Smooth muscle cell (in vitro differentiated cells): ENCODE data around the gene KRT28. TPM values are rescaled to one million over a fixed set of nuclear protein-coding genes. Genes with fewer than 3 reads are reported as not detected.

Experiments
- DNase-seq: peaks from one replicate; lab custom pipeline; 2025; ENCODE audit not compliant: unreplicated experiment; lab: John Stamatoyannopoulos, UW
- H2AFZ ChIP-seq: fragments of 200-600 bp; sonication (generic); 2 replicates; pipeline ENCODE4 v1.6.0; 2016; ENCODE audit warnings: antibody characterized with exemption, low read depth, mild to moderate bottlenecking
- H3F3A ChIP-seq: fragments of 200-600 bp; sonication (generic); 2 replicates; pipeline ENCODE4 v1.6.0; 2017; ENCODE audit warnings: antibody characterized with exemption, low read depth
- H3K27ac ChIP-seq: fragments of 200-600 bp; sonication (generic); 2 replicates; pipeline ENCODE4 v1.5.1; 2016; ENCODE audit warnings: low read depth, mild to moderate bottlenecking
- H3K27me3 ChIP-seq: fragments of 200-600 bp; sonication (generic); 2 replicates; pipeline ENCODE4 v1.6.1; 2016; ENCODE audit warnings: low read depth, mild to moderate bottlenecking
- H3K36me3 ChIP-seq: fragments of 200-600 bp; sonication (generic); 2 replicates; pipeline ENCODE4 v1.5.1; 2016; ENCODE audit warnings: low read depth
- H3K4me1 ChIP-seq: fragments of 200-600 bp; sonication (generic); 2 replicates; pipeline ENCODE4 v1.5.1; 2016; ENCODE audit warnings: low read depth
- H3K4me2 ChIP-seq: fragments of 200-600 bp; sonication (generic); 2 replicates; pipeline ENCODE4 v1.6.0; 2016; ENCODE audit warnings: mild to moderate bottlenecking
- H3K4me3 ChIP-seq: fragments of 200-600 bp; sonication (generic); 2 replicates; pipeline ENCODE4 v1.5.1; 2016; ENCODE audit warnings: mild to moderate bottlenecking
- H3K79me2 ChIP-seq: fragments of 200-600 bp; sonication (generic); 2 replicates; pipeline ENCODE4 v1.6.0; 2016; ENCODE audit warnings: low read depth, mild to moderate bottlenecking
- H3K9ac ChIP-seq: fragments of 200-600 bp; sonication (generic); 2 replicates; pipeline ENCODE4 v1.6.0; 2016; ENCODE audit warnings: low read depth
- H3K9me3 ChIP-seq: fragments of 200-600 bp; sonication (generic); replicated peaks from 2 replicates; pipeline ENCODE4 v1.5.1; 2016; ENCODE audit warnings: low read depth
- H4K20me1 ChIP-seq: fragments of 200-600 bp; sonication (generic); 2 replicates; pipeline ENCODE4 v1.6.0; 2016; ENCODE audit warnings: low read depth
- WGBS: methylation state at CpG from one replicate; pipeline ENCODE4 v1.1.7; 2016; ENCODE audit warnings: low lambda C conversion rate; 5-methylcytosine and 5-hydroxymethylcytosine counted together
- polyA plus RNA-seq: library from polyadenylated mRNA; unstranded; fragments of >200 nt; fragmentation: Nextera tagmentation; extraction: Ambion mirVana; gene quantifications from 2 replicates; pipeline ENCODE4 v1.2.1, GENCODE V29; 2016
- total RNA-seq: library from RNA; depleted of rRNA; stranded (reverse); fragments of >200 nt; gene quantifications from 2 replicates; pipeline ENCODE4 v1.2.3, GENCODE V29; 2014
- TF ChIP-seq, protein P1 (sequence below): fragments of 200-600 bp; sonication (generic); IDR thresholded peaks from 2 replicates; pipeline ENCODE4 v1.5.1; 2017; ENCODE audit warnings: borderline replicate concordance, mild to moderate bottlenecking, antibody characterized with exemption; ENCODE audit not compliant: insufficient read depth, poor library complexity, severe bottlenecking

KRT28 gene
- total and polyA plus RNA-seq, 2 experiments from 2014 or later: not detected

GRCh38 chr17:40779181-40779909 is 20.4 kb downstream of the KRT28 start:
- Histone ChIP-seq H3K4me1 (no peaks in the 10 kb centered on the region), H3K27ac (no peak overlapping the region), H3K36me3 (no peaks in the 10 kb centered on the region), H3K4me3 (no peak overlapping the region), H3K9me3 (no peaks in the 10 kb centered on the region), H4K20me1 (no peaks in the 10 kb centered on the region), H3K27me3 (peaks cover 11% of the 10 kb centered on the region), H2AFZ (no peak overlapping the region), H3K79me2 (no peaks in the 10 kb centered on the region), H3K4me2 (no peak overlapping the region), H3F3A (no peaks in the 10 kb centered on the region), H3K9ac (no peak overlapping the region)
- DNase-seq: no peak
- WGBS: 83% methylated on average over 37 of the region's 37 CpGs
- TF ChIP-seq, protein P1, sequence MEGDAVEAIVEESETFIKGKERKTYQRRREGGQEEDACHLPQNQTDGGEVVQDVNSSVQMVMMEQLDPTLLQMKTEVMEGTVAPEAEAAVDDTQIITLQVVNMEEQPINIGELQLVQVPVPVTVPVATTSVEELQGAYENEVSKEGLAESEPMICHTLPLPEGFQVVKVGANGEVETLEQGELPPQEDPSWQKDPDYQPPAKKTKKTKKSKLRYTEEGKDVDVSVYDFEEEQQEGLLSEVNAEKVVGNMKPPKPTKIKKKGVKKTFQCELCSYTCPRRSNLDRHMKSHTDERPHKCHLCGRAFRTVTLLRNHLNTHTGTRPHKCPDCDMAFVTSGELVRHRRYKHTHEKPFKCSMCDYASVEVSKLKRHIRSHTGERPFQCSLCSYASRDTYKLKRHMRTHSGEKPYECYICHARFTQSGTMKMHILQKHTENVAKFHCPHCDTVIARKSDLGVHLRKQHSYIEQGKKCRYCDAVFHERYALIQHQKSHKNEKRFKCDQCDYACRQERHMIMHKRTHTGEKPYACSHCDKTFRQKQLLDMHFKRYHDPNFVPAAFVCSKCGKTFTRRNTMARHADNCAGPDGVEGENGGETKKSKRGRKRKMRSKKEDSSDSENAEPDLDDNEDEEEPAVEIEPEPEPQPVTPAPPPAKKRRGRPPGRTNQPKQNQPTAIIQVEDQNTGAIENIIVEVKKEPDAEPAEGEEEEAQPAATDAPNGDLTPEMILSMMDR: no peak

DNA sequence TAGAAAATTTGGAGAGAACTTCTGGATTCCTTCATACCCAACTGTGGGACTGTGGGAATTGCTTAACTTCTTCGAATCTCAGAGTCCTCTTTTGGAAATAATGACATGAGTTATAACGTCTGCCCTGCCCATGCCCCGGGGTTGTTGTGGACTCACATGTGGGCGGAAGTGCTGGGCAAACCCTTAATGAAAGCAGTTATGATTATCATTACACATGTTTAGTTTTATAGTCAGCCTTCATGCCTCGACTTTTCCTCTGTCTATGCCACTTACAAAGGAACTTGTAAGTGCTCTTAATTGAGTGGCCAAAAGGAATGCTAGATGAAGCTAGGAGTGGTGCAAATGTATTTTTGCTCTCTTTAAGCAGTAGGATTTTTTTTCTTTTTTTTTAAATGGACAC is 21.3 kb downstream of the KRT28 start:
- 69% methylated on average over 5 of the region's 5 CpGs for WGBS
- no peak for DNase-seq
- Histone ChIP-seq H3K27me3 (peaks cover 15% of the 10 kb centered on the region), H3F3A (no peaks in the 10 kb centered on the region), H3K4me3 (no peak overlapping the region), H4K20me1 (no peaks in the 10 kb centered on the region), H3K36me3 (no peaks in the 10 kb centered on the region), H3K9ac (no peak overlapping the region), H3K9me3 (no peaks in the 10 kb centered on the region), H3K27ac (no peak overlapping the region), H2AFZ (no peak overlapping the region), H3K79me2 (no peaks in the 10 kb centered on the region), H3K4me1 (no peaks in the 10 kb centered on the region), H3K4me2 (no peak overlapping the region)
- TF ChIP-seq, protein P1: no peak

GRCh38 chr17:40777971-40778370 is 21.8 kb downstream of the KRT28 start:
- Histone ChIP-seq H3K36me3 (no peaks in the 10 kb centered on the region), H3K79me2 (no peaks in the 10 kb centered on the region), H3K4me3 (no peak overlapping the region), H3K27ac (no peak overlapping the region), H3K27me3 (peaks cover 16% of the 10 kb centered on the region), H4K20me1 (no peaks in the 10 kb centered on the region), H2AFZ (no peak overlapping the region), H3K4me2 (no peak overlapping the region), H3K9ac (no peak overlapping the region), H3F3A (no peaks in the 10 kb centered on the region), H3K4me1 (no peaks in the 10 kb centered on the region), H3K9me3 (no peaks in the 10 kb centered on the region)
- DNase-seq: no peak
- TF ChIP-seq, protein P1: no peak
- WGBS: 80% methylated on average over 3 of the region's 3 CpGs

- Histone ChIP-seq H3K27me3 (peaks cover 20% of the 10 kb centered on the region), H2AFZ (no peak overlapping the region), H4K20me1 (no peaks in the 10 kb centered on the region), H3K4me1 (no peaks in the 10 kb centered on the region), H3F3A (no peaks in the 10 kb centered on the region), H3K4me2 (no peak overlapping the region), H3K79me2 (no peaks in the 10 kb centered on the region), H3K9ac (no peak overlapping the region), H3K9me3 (no peaks in the 10 kb centered on the region), H3K27ac (no peak overlapping the region), H3K36me3 (no peaks in the 10 kb centered on the region), H3K4me3 (no peak overlapping the region)
- WGBS: 87% methylated on average over 7 of the region's 7 CpGs
- DNase-seq: no peak
- TF ChIP-seq, protein P1: no peak
These were observed 22.3 kb downstream of the KRT28 start for GRCh38 chr17:40777459-40777858.
